ENCODE data around the gene PTPRH.

PTPRH gene

DNA sequence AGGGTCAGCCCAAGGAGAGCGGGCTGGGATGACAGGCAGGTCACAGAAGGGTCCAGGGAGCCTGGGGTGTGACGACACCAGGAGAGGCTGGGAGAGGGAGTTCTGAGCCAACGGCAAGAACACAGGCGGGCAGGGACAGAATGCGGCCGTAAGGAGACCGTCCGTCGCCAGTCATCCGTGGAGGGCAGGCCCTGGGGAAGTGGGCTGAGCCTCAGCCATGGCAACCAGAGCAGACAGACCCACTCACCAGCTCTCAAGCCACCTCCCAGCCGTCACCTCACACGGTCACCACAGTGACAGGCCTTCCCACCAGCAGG, 22.9 kb upstream of the PTPRH start:
- DNase-seq (ENCODE audit: low read depth), result no peak
- no peak overlapping the region for H3K4me3 ChIP-seq (ENCODE audit: low read depth, low read length)
- TF ChIP-seq, protein P1, sequence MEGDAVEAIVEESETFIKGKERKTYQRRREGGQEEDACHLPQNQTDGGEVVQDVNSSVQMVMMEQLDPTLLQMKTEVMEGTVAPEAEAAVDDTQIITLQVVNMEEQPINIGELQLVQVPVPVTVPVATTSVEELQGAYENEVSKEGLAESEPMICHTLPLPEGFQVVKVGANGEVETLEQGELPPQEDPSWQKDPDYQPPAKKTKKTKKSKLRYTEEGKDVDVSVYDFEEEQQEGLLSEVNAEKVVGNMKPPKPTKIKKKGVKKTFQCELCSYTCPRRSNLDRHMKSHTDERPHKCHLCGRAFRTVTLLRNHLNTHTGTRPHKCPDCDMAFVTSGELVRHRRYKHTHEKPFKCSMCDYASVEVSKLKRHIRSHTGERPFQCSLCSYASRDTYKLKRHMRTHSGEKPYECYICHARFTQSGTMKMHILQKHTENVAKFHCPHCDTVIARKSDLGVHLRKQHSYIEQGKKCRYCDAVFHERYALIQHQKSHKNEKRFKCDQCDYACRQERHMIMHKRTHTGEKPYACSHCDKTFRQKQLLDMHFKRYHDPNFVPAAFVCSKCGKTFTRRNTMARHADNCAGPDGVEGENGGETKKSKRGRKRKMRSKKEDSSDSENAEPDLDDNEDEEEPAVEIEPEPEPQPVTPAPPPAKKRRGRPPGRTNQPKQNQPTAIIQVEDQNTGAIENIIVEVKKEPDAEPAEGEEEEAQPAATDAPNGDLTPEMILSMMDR (IDR thresholded peaks at IDR 0.05; ENCODE audit: low read depth, low read length, missing control alignments), result no peak

GRCh38 chr19:55231391-55232285, 22.3 kb upstream of the PTPRH start:
- DNase-seq (ENCODE audit: low read depth), result no peak
- TF ChIP-seq, protein P1 (IDR thresholded peaks at IDR 0.05; ENCODE audit: low read depth, low read length, missing control alignments), result no peak
- H3K4me3 ChIP-seq (ENCODE audit: low read depth, low read length), result no peak overlapping the region

DNA sequence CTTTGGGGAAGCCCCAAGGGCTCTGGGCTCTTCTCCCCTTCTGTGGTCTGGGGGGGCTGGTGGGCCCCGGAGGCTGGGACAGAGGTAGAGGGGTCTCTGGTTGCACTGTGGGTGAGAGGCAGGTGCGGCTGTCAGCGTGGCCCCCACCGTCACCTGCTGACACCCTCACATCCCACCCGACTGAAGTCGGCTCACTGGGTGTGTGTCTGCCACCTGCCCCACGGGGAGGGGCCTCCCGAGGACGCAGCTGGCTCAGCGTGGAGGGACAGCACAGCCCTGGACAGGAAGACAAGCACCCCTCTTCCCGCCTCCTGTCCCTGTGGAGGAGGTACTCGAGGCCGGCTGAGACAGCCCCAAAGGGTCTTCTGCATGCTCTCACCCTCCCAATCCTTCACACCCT, 21.5 kb upstream of the PTPRH start:
- H3K4me3 ChIP-seq (ENCODE audit: low read depth, low read length), result no peak overlapping the region
- DNase-seq (ENCODE audit: low read depth), result no peak
- TF ChIP-seq, protein P1 (IDR thresholded peaks at IDR 0.05; ENCODE audit: low read depth, low read length, missing control alignments), result no peak

DNA sequence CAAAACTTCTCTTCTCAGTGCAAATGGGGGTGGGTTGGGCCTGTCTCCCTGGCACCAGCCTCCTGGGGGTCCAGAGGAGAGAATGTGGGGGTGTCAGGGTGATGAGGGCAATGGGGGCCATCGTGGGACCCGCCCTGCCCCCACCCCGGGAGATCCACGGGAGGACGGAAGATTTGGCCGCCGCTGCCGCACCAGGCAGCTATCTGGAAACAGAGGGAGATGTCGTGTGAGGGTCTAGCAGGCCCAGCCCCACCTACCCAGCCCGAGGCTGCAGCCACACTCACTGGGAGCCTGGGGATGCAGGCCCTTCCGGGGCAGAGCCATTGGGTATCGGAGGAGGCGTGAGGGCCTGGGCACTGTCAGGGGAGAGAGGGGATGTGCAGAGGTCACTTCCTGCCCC, 21.0 kb upstream of the PTPRH start:
- no peak overlapping the region for H3K4me3 ChIP-seq (ENCODE audit: low read depth, low read length)
- no peak for DNase-seq (ENCODE audit: low read depth)

DNA sequence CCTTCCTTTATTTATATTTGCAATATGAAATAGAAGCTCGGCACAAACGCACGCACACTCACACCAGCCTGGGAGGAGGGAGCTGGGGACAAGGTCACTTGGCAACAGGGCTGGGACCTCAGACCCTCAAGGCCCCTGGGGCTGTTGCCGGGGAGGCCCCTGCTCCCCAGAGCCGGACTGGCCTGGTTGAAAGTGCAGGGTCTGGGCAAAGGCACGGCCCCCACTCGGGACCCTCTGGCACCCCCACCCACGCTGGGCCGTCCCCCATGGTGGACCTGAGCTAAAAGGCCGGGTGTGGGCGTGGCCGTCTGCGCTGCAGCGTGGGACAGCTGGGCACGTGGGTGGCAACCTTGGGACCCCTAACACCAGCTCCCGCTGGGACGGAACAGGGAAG, 20.5 kb upstream of the PTPRH start:
- H3K4me3 ChIP-seq (ENCODE audit: low read depth, low read length), result no peak overlapping the region
- TF ChIP-seq, protein P1 (IDR thresholded peaks at IDR 0.05; ENCODE audit: low read depth, low read length, missing control alignments), result no peak
- no peak for DNase-seq (ENCODE audit: low read depth)

More for the DNA sequence above, 21.0 kb upstream of the PTPRH start:
- TF ChIP-seq, protein P1 (IDR thresholded peaks at IDR 0.05; ENCODE audit: low read depth, low read length, missing control alignments), result no peak

DNA sequence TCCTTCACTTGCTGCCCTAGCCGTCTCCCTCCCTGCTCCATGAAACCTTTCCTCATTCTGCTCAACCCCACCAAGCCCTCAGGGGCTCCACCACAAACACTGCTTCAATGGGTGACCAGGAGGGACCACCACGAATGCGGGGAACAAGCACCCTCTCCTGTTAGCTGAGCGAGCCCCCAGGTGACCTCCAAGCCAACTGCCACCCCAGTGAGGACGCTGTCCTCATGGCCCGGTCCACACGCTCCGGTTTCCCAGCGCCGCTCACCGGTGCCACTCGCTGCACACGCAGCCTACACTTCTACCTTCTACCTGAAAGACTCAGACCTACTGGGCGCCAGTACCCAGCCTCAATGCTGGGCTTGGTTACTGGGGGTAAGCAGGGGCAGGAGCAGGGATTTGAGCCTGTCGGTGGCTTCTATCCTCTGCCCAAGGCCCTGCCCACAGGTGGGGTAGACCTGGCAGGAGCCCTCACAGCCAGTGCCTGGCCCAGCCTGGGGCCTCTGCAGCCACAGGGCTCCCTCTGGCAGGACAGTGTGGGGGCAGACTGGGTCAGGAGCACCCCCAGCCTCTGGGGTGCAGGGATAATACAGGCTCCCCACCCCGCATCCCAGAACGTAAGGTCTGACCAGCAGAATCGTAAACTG, 20.0 kb upstream of the PTPRH start:
- TF ChIP-seq, protein P1 (IDR thresholded peaks at IDR 0.05; ENCODE audit: low read depth, low read length, missing control alignments), result no peak
- H3K4me3 ChIP-seq (ENCODE audit: low read depth, low read length), result no peak overlapping the region
- DNase-seq (ENCODE audit: low read depth), result no peak
